Ecto neural progenitor cell (in vitro differentiated cells): ENCODE measurements around the gene SPEM2.

Experiments
- DNase-seq: peaks from one replicate; pipeline ENCODE4 v3.0.0-alpha.2; 2018; ENCODE audit warnings: low spot score

The SPEM2 gene

DNA sequence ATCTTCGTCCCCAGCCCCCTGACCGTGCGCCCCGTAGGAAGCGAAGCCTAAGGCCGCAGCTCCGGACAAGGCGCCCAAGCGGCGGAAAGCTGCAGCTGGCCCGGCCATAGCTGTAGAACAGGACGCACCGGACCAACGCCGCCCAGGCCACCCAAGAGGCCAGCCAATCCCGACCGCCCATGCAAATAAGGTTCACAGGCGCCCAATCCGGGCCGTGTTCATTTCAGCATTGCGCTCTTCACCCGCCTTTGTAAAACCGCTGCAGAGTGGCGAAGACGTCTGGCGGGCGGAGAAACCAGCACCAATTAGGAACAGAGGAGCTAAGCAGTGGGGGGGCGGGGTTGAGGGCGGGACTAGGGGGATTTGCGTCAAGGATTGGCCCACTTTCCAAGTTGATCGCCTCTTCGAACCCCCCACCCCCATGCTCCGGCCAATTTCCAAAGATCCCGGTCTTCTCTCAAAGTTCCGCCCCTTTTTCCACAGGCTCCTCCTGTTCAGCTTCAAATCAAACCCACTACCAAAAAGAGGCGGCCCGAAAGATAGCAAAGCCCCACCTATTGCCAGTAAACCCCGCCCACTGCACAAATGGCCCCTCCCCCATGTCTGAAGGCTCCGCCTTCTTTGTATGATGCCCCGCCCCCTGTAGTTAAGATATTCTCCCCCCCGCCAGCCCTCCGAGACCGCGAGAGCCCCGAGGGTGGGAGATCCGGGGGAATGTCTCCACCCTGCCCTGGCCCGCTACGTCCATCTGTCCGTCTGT lies 21.3 kb upstream of the SPEM2 start, which contains the start of gene TMEM256:
TSS of gene TMEM256 (minus strand) at position 121 of the 760 bp plus-strand sequence. CDS start at position 108, 13 bp downstream.
- peak; percentile 100 for DNase-seq

DNA sequence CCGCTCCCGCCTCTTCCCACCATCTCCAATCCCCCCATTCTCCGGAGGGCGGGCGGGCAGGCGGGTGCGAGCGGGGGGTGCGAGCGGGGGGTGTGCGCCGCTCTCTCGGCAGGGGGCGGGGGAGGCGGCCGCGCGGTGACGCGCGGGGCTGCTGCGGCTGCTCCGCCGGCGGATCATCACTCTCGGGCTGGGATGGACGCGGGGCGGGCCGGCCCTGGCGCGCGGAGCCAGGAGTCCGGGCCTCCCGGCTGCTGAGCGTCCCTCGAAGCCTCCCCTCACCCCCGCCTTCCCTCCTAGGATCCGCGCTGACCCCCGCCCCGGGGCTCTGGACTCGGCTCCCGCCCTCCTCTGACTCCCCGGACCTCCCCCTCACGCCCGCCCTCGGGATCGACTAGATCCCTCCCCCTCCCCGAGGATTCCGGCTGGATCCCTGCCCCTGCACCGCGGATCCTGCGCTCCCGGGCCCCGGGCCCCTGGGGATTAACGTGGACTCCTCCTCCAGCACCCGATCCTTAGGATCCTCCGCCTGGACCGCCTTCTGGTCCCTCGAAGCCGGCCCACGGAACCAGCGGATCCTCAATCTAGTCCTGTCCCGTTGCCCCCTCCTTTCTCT lies 20.6 kb upstream of the SPEM2 start:
- peak; percentile 90 for DNase-seq

DNA sequence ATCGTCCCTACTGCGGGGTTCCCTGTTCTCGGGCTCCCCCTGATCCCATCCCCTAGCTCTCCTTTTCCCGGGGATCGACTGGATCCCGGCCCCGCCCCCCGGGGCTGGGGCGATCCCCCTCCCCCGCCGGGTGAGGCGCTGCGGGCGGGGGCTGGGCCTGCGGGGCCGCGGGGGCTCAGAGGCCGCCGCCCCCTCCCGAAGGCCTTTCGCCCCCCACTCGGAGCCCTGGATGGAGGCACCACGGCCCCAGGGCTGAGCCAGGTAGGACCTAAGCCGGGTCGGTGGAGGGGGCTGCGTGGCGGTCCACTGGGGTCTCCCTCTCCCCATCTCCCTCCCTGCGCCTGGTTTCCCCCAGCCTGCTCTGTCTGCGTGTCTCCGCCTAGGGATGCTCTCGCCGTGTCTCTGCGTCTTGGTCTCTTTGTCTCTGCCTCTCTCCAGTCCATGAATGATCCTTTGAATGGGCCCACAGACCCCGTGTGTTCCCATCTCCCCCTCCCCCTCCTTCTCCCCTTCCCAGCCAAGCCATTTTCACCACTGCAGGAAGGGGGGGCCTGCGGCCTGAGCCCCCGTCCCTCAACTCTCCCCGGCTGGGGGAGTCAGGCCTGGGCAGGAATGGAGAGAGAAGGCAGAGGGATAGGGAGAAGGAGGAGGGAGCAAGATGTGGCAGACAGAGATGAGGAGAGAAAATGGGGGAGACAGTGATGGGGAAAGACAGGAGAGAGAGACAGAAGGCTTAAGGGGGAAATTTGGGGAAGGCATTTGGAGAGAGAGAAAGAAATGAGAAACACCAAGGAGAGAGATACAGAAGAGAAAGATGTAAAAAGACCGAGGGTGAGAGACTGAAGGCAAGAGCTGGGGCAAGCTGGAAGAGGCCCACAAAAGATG lies 19.8 kb upstream of the SPEM2 start:
- peak; percentile 77 for DNase-seq

DNA sequence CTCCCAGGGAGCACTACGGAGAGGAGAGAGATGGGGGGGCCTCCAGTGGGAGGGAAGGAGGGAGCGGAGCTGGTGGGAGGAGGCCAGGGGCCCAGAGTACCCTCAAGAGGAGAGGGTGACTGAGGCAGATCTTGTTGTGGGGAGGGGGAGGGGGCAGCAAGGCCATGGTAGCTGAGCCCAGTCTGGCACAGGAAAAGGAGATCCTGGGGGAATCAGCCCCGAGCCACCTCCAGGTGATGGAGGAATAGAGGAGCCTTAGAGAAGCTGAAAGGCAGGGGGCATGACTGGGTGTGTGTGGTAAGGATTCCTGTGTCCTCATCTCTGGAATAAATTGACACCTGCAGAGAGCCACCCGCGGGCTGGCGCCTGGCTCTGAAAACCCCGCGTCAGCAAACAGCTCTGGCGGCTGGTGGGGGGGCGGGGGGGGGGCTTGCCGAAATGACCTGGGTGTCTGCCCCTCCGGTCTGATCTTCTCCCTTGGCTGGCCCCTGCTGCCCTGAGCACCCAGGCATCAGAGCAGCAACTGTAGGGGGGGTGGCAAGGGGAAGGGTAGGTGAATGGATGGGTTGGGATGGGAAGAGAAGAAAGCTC lies 19.1 kb upstream of the SPEM2 start:
- no peak for DNase-seq

DNA sequence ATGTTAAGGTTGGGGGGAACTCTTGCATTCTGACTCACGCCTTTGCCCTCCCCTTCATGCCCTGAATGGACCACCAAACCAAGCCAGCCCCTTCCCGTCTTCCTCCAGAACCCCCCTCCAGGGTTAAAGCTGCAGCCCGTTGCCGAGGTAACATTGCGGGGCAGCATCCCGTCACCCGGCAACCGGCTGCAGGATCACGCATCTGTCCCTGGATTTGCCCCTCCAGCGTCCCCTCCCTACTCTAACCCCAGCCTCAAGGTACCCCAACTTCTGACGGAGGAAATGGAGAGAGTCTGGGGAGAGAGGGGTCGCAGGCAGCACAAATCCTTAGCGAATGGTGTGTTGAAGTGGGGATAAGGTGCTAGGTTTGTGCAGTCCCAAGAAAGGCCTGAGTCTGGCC lies 18.3 kb upstream of the SPEM2 start:
- no peak for DNase-seq

DNA sequence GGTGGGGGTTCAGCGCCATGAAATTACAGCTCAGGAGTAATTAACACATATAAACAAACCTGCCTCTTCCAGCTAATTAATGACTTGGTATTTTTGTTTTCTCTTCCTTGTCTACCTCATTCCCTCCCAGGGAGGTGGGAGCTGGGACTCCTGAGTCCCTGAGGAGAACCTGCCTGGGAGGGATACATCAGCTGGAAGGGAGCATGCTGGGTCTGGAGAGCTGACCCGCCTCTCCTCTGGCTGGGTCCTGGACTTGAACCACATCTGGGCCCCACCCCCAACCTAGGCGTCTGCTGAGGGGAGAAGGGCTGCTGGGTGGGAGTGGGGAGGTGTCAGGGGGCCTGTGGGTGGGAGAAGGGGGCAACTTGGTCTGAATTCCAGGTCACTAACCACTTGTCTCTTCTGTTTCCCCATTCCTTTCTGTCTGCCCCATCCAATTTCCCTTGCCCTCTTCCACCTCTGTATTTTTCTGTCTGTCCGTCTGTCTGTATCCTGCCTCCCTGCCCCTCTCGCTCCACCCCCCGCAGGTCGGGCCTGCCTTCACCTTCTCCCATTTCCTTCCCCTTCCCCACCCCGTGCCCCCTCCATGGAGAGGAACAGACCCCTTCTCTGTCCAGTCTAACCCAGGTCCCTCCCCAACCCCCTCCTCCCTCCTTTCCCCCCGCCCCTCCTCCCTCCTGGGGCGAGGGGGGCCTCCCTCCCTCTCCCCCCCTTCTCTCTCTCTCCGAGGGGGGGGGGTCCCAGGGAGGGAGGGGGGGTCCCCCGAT lies 17.7 kb upstream of the SPEM2 start, which contains the start of gene NLGN2:
TSS of gene NLGN2 (plus strand) at position 361 of the 767 bp plus-strand sequence. CDS start 411 bp downstream, outside the sequence.
- no peak for DNase-seq

DNA sequence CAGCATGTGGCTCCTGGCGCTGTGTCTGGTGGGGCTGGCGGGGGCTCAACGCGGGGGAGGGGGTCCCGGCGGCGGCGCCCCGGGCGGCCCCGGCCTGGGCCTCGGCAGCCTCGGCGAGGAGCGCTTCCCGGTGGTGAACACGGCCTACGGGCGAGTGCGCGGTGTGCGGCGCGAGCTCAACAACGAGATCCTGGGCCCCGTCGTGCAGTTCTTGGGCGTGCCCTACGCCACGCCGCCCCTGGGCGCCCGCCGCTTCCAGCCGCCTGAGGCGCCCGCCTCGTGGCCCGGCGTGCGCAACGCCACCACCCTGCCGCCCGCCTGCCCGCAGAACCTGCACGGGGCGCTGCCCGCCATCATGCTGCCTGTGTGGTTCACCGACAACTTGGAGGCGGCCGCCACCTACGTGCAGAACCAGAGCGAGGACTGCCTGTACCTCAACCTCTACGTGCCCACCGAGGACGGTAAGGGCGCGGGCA lies 17.1 kb upstream of the SPEM2 start:
- no peak for DNase-seq

DNA sequence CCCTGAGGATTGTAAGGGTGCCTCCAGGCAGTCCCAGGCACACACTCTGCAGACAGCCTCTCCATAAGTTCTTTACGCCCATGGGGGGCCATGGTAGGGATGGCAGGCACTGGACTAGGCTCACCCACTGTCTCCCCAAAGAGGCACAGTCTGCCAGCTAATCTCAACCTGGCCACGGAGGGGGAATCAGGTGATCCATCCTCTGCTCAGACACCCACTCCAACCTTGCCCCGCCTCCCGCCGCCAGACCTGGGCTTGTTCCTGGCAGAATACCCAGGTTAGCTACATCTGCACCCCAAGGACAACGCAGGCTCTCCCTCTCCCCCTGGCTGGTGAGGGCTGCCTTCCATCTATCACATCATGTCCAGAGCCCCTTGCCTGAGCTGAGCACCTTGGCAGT lies 16.6 kb upstream of the SPEM2 start:
- DNase-seq = no peak

DNA sequence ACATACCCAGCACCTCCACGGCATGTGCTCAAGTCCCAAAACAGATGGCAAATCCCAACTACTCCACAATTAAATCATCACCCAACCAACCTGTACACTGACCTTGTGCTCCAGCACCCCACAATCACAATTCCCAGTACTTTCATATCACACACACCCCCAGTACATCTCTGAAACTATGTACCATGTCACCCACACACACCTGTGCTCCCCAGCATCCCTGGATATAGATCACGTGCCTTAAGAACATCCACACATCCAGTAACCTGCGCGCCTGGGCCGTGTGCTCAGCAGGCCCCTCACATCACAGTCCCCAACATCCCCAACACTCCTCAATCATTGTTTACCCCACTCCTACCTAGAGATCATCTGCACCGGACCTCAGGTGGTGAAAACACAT lies 15.7 kb upstream of the SPEM2 start:
- no peak for DNase-seq

DNA sequence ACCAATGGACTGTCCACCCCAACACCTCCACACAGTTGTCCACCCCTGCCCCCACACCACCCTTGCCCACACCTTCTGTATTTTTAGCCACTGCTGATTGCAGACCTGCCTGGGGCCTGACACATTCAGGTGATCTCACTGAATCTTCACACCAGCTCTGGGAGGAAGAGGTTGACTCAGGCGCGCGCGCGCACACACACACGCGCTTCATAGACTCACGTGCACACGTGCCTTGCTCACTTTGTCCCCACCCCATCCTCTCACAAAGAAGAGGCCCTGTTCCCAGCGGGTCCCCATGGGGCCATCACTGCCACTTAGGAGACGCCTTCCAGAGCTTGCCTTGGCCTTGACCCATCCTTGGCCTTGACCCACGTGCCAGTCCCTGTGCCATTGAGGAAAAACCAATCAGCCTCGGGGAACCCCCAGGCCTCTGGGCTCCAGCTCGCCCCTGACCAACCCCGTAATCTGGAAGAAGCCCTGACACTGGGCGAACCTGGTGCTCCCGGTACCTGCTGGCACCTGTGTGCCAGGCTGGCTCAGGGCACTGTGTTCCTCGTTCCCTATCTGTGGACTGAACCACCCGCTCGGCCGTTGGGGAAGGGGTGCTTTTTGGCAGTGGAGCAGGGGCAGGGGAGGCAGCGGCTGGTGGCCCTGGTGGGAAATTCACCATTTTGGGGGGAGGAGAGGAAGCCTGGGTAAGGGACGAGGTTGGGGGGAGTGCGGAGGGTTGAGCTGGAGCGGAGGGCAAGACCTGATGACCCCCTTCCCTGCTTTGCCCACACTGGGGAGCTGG lies 14.6 kb upstream of the SPEM2 start:
- no peak for DNase-seq

DNA sequence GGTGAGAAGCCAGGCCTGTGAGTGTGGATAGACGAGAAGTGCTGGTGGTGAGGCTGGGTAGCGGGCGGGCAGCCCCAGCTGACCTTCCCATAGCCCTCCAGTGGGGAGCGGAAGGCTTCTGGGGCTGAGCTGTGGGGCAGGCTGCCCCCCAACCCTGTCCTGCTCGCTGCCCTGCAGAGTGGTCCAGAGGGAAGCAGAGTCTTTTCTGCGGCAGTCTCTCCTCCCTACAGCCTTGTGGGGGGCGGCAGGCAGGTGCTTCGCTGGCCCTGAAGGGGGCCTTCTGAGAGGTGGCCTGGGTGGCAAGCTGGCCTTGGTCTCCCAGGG lies 14.0 kb upstream of the SPEM2 start:
- no peak for DNase-seq

DNA sequence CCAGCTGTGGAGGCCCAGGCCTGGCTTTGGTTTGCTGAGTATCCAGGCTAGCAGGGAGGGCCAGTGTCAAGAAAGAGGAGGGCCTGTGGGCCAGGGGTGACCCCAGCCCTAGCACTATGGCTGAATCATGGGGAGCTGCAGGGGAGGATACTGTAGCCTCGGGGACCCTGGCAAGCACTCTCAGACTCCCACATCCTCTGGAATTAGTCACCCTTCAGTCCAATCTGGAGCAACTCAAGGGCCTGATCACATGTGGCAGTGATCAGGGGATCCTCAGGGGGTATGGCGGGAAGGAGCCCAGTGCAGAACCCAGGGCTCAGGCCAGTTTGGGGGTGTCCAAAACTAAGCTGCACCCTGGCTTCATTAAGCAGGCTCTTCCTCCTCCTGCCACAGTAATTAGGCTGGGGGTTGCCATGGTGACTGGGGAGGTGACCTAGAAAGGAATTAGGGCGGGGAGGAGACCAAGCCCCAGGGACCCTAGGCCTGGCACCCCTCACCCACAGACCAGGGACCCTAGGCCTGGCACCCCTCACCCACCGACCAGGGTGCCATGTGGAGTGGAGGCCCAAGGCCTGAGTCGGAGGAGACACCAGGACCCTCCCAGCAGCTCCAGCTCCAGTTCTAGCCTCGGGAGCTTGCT lies 11.9 kb upstream of the SPEM2 start:
- no peak for DNase-seq

DNA sequence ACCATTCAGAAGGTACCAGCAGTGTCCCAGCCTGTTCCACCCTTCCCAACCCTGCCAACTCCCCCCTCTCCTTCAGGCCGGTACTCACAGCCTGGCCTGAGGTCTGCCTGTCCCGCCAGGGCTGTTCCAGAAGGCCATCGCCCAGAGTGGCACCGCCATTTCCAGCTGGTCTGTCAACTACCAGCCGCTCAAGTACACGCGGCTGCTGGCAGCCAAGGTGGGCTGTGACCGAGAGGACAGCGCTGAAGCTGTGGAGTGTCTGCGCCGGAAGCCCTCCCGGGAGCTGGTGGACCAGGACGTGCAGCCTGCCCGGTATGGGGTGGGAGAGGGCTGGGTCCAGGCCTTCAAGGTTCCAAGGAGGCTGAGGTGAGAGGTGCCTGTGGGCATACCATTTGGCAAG lies 10.6 kb upstream of the SPEM2 start:
- DNase-seq = no peak

DNA sequence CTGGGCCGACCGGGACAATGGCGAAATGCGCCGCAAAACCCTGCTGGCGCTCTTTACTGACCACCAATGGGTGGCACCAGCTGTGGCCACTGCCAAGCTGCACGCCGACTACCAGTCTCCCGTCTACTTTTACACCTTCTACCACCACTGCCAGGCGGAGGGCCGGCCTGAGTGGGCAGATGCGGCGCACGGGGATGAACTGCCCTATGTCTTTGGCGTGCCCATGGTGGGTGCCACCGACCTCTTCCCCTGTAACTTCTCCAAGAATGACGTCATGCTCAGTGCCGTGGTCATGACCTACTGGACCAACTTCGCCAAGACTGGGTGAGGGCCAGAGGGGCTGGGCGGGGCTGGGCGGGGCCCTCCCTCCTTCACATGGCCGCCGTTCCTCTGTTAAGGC lies 9.6 kb upstream of the SPEM2 start:
- DNase-seq = no peak

DNA sequence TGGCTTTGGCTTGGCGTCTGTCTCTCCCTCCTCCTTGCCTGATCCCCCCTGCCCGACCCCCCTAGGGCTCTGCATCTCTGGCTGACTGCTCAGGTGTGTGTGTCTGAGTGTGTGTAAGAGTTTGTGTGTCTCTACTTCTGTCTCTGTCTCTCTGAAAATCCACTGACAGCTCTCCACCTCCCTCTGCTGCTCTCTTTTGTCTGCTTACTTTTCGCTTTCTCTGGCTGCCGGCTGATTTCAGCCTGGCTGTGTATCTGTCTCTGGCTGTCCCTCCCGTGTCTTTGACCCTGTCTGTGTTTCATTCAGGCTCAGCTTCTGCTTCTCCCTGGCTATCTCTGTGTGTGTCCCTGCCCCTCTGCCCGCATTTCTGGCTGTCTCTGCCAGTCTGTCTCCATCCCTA lies 9.1 kb upstream of the SPEM2 start:
- DNase-seq = no peak

DNA sequence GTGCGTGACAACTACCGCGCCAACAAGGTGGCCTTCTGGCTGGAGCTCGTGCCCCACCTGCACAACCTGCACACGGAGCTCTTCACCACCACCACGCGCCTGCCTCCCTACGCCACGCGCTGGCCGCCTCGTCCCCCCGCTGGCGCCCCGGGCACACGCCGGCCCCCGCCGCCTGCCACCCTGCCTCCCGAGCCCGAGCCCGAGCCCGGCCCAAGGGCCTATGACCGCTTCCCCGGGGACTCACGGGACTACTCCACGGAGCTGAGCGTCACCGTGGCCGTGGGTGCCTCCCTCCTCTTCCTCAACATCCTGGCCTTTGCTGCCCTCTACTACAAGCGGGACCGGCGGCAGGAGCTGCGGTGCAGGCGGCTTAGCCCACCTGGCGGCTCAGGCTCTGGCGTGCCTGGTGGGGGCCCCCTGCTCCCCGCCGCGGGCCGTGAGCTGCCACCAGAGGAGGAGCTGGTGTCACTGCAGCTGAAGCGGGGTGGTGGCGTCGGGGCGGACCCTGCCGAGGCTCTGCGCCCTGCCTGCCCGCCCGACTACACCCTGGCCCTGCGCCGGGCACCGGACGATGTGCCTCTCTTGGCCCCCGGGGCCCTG lies 8.3 kb upstream of the SPEM2 start:
- DNase-seq = no peak

DNA sequence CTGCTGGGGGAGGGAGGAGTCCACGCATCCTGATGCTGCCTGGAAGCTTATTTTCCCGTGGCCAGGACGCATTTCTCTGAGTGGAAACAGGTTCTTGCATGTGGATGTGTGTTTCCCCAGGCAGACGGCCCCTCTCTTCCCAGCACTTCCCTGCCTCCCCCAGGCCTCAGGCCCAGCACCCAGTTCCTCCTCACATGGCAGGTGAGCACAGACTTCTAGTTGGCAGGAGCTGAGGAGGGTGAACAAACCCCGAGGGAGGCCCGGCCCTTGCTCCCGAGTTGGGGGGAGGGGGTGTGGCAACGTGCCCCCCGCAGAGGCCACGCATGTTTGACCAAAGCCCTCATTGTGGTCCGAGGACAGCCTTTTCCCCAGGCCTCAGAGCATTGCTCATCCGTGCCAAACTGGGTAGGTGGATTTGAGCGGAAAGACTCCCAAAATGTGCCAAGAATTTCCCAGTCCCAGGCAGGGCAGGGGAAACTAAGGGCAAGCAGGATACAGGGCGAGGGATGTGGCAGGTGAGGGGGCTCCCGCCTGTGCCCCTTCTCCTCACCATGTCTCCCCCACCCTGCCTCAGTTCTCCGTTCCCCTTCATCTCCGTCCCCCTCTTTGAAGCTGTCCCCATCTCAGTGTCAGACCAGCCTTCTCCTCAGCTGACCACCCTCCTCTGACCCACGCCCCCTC lies 6.8 kb upstream of the SPEM2 start:
- no peak for DNase-seq

DNA sequence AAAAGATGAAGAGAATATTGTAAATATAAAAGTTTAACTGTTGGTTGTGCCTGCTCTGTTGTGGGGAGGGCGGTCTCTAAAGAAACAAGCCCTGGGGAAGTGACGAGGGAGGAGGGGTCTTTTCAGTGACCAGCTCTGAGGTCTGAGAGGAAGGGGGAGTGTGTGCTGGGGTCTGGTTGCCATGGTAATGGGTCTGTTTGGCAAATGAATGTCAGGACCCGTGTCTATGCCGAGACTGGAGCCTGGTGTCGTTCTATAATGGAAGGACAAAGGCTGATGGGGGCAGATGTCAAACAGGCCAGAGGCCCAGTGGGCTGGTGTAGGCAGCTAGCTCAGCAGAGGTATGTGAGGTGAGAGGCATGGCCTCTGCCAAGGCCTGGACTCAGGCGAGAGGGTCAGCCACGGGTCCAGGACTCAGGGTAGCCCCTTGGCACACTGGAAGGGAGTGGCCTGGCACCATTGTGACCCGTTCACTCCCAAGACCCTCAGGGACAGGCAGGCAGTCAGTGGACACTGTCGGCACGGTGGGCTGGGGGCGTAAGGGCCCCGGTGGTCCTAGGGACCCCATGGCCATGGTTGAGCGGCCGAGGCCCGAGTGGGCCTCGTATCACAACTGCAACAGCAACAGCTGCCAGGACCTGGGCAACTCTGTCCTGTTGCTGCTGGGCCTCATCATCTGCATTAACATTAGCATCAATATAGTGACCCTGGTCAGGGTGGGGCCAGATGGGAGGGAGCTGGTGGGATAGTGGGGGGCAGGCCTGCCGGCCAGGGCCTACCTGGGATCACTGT lies 5.4 kb upstream of the SPEM2 start, which contains the start of gene SPEM1:
TSS of gene SPEM1 (plus strand) at position 506 of the 792 bp plus-strand sequence. CDS start at position 567, 61 bp downstream.
- DNase-seq = peak; percentile 77
